Neural progenitor cell (in vitro differentiated cells): ENCODE results near the gene AKAP9. TPM values are rescaled to one million over a fixed set of nuclear protein-coding genes. Genes with fewer than 3 reads are reported as not detected.

Experiments used
- DNase-seq: peaks from one replicate; pipeline ENCODE4 v3.0.0-alpha.2; 2016; ENCODE audit warnings: low spot score
- H2AFZ ChIP-seq: fragments of 200-600 bp; sonication (generic); replicated peaks from 2 replicates; pipeline ENCODE4 v1.6.1; 2016; ENCODE audit warnings: antibody characterized with exemption
- H3F3A ChIP-seq: fragments of 200-600 bp; sonication (generic); 2 replicates; pipeline ENCODE4 v1.6.1; 2016; ENCODE audit warnings: antibody characterized with exemption, low read depth
- H3K27ac ChIP-seq: fragments of 200-600 bp; sonication (generic); 2 replicates; pipeline ENCODE4 v1.5.1; 2016; ENCODE audit warnings: mild to moderate bottlenecking
- H3K27me3 ChIP-seq: fragments of 200-600 bp; sonication (generic); 2 replicates; pipeline ENCODE4 v1.6.1; 2016; ENCODE audit warnings: mild to moderate bottlenecking, moderate library complexity
- H3K36me3 ChIP-seq: fragments of 200-600 bp; sonication (generic); 2 replicates; pipeline ENCODE4 v1.5.1; 2016
- H3K4me1 ChIP-seq: fragments of 200-600 bp; sonication (generic); 2 replicates; pipeline ENCODE4 v1.6.1; 2016; ENCODE audit warnings: mixed run types
- H3K4me2 ChIP-seq: fragments of 200-600 bp; sonication (generic); 2 replicates; pipeline ENCODE4 v1.6.1; 2016
- H3K4me3 ChIP-seq: fragments of 200-600 bp; sonication (generic); 2 replicates; pipeline ENCODE4 v1.5.1; 2016
- H3K79me2 ChIP-seq: fragments of 200-600 bp; sonication (generic); 2 replicates; pipeline ENCODE4 v1.6.1; 2016; ENCODE audit warnings: low read depth
- H3K9ac ChIP-seq: fragments of 200-600 bp; sonication (generic); 2 replicates; pipeline ENCODE4 v1.6.1; 2016
- H3K9me3 ChIP-seq: fragments of 200-600 bp; sonication (generic); 2 replicates; pipeline ENCODE4 v1.5.1; 2016; ENCODE audit warnings: low read depth
- H4K20me1 ChIP-seq: fragments of 200-600 bp; sonication (generic); 2 replicates; pipeline ENCODE4 v1.6.1; 2016; ENCODE audit warnings: low read depth
- H3K27ac Mint-ChIP-seq: 3 replicates; pipeline ENCODE4 v1.8.0; 2021; ENCODE audit warnings: mixed read lengths
- H3K27me3 Mint-ChIP-seq: 2 replicates; pipeline ENCODE4 v1.8.0; 2022; ENCODE audit warnings: low read depth, mild to moderate bottlenecking, inconsistent platforms, moderate library complexity, mixed read lengths; ENCODE audit not compliant: insufficient read depth
- H3K36me3 Mint-ChIP-seq: 3 replicates; pipeline ENCODE4 v1.8.0; 2021; ENCODE audit warnings: mixed read lengths
- H3K4me1 Mint-ChIP-seq: 3 replicates; pipeline ENCODE4 v1.8.0; 2021; ENCODE audit warnings: mixed read lengths
- H3K4me3 Mint-ChIP-seq: 3 replicates; pipeline ENCODE4 v1.8.0; 2021; ENCODE audit warnings: mild to moderate bottlenecking, moderate library complexity, mixed read lengths
- H3K9me3 Mint-ChIP-seq: 3 replicates; pipeline ENCODE4 v1.8.0; 2020; ENCODE audit warnings: mixed read lengths
- CTCF ChIP-seq: fragments of 200-600 bp; sonication (generic); IDR thresholded peaks from 2 replicates; pipeline ENCODE4 v1.5.1; 2017; ENCODE audit warnings: antibody characterized with exemption, mild to moderate bottlenecking
- EZH2 ChIP-seq: fragments of 200-600 bp; sonication (generic); IDR thresholded peaks from 2 replicates; pipeline ENCODE4 v1.6.1; 2017; ENCODE audit warnings: antibody characterized with exemption, mild to moderate bottlenecking, moderate library complexity
- EZH2phosphoT487 ChIP-seq: fragments of 200-600 bp; sonication (generic); IDR thresholded peaks from 2 replicates; pipeline ENCODE4 v1.6.1; 2017; ENCODE audit warnings: antibody characterized with exemption
- total RNA-seq: library from RNA; depleted of rRNA; stranded (reverse); fragments of >200 nt; gene quantifications from 2 replicates; pipeline ENCODE4 v1.2.3, GENCODE V29; 2015; ENCODE audit warnings: low replicate concordance

Gene AKAP9
- total RNA-seq, 1 donor from 2014 or later, result 93.4 TPM

- Mint-ChIP-seq H3K27me3 (no peaks in the 10 kb centered on the region), H3K36me3 (peaks cover 8% of the 10 kb centered on the region), H3K4me3 (no peak overlapping the region), H3K4me1 (peaks cover 17% of the 10 kb centered on the region), H3K9me3 (no peaks in the 10 kb centered on the region), H3K27ac (no peak overlapping the region)
- DNase-seq, result no peak
- H3K27me3 ChIP-seq, result no peaks in the 10 kb centered on the region
- peaks cover 14% of the 10 kb centered on the region for H3K4me1 ChIP-seq
- no peak overlapping the region for H3K27ac ChIP-seq
- H2AFZ ChIP-seq, result no peak overlapping the region
- peaks cover 17% of the 10 kb centered on the region for H3F3A ChIP-seq
- H3K9ac ChIP-seq, result no peak overlapping the region
- TF ChIP-seq EZH2phosphoT487 (no peak), CTCF (no peak), EZH2 (no peak)
- H4K20me1 ChIP-seq, result peaks cover 61% of the 10 kb centered on the region
- no peak overlapping the region for H3K4me3 ChIP-seq
- H3K4me2 ChIP-seq, result no peak overlapping the region
- no peaks in the 10 kb centered on the region for H3K9me3 ChIP-seq
- no peaks in the 10 kb centered on the region for H3K36me3 ChIP-seq
- H3K79me2 ChIP-seq, result peaks cover 98% of the 10 kb centered on the region
These were observed 4.8 kb downstream of the AKAP9 start for GRCh38 chr7:91945476-91945875.

DNA sequence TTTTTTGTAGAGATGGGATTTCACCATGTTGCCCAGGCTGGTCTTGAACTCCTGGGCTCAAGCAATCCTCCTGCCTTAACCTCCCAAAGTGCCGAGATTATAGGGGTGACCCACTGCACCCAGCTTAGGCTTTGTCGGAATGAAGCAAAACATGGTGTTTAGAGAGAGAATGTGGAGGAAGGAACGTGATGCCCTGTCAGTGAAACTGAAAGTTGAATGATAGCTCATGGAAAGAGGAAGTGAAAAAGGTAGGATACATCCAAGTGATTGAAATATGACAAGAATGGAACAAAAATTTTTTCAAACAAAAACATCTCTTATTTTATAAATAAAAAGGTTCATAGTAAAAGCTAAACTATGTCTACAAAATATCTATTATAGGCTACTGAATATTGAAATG, 5.9 kb downstream of the AKAP9 start:
- Histone ChIP-seq H3K27me3 (no peaks in the 10 kb centered on the region), H3K4me1 (peaks cover 14% of the 10 kb centered on the region), H3K9me3 (no peaks in the 10 kb centered on the region), H3K36me3 (no peaks in the 10 kb centered on the region), H3F3A (peaks cover 6% of the 10 kb centered on the region), H4K20me1 (peaks cover 64% of the 10 kb centered on the region), H2AFZ (no peak overlapping the region), H3K27ac (no peak overlapping the region), H3K4me3 (no peak overlapping the region), H3K9ac (no peak overlapping the region), H3K4me2 (no peak overlapping the region), H3K79me2 (peaks cover 100% of the 10 kb centered on the region)
- TF ChIP-seq EZH2phosphoT487 (no peak), CTCF (no peak), EZH2 (no peak)
- DNase-seq, result no peak
- no peaks in the 10 kb centered on the region for H3K27me3 Mint-ChIP-seq
- no peak overlapping the region for H3K27ac Mint-ChIP-seq
- peaks cover 17% of the 10 kb centered on the region for H3K4me1 Mint-ChIP-seq
- H3K36me3 Mint-ChIP-seq, result peaks cover 8% of the 10 kb centered on the region
- H3K4me3 Mint-ChIP-seq, result no peak overlapping the region
- no peaks in the 10 kb centered on the region for H3K9me3 Mint-ChIP-seq

- Mint-ChIP-seq H3K36me3 (peaks cover 11% of the 10 kb centered on the region), H3K4me1 (peaks cover 10% of the 10 kb centered on the region), H3K27ac (no peak overlapping the region), H3K27me3 (no peaks in the 10 kb centered on the region), H3K4me3 (no peak overlapping the region), H3K9me3 (no peaks in the 10 kb centered on the region)
- H3K4me1 ChIP-seq, result peaks cover 9% of the 10 kb centered on the region
- H4K20me1 ChIP-seq, result peaks cover 63% of the 10 kb centered on the region
- H3K4me3 ChIP-seq, result no peak overlapping the region
- H3K9ac ChIP-seq, result no peak overlapping the region
- no peak overlapping the region for H3K4me2 ChIP-seq
- H3K79me2 ChIP-seq, result peaks cover 99% of the 10 kb centered on the region
- no peak overlapping the region for H2AFZ ChIP-seq
- no peaks in the 10 kb centered on the region for H3K9me3 ChIP-seq
- no peaks in the 10 kb centered on the region for H3K36me3 ChIP-seq
- H3K27ac ChIP-seq, result no peak overlapping the region
- H3F3A ChIP-seq, result peaks cover 12% of the 10 kb centered on the region
- no peak for DNase-seq
- H3K27me3 ChIP-seq, result no peaks in the 10 kb centered on the region
- TF ChIP-seq EZH2phosphoT487 (no peak), CTCF (no peak), EZH2 (no peak)
These were observed 7.3 kb downstream of the AKAP9 start for GRCh38 chr7:91947948-91948347.
